ENCODE results near the gene SLC45A1.

GRCh38 chr1:8373581-8374241, 55.8 kb downstream of the SLC45A1 start:
- TF ChIP-seq CTCF (IDR thresholded peaks at IDR 0.05; ENCODE audit: poor library complexity) (no peak), EZH2phosphoT487 (IDR thresholded peaks at IDR 0.05; ENCODE audit: low read depth, severe bottlenecking, unreplicated experiment) (no peak), EZH2 (IDR thresholded peaks at IDR 0.05; ENCODE audit: borderline replicate concordance) (no peak)
